SJSA1 (cell line): Measurements from ENCODE around the gene FAR1. TPM values are rescaled to one million over a fixed set of nuclear protein-coding genes. Genes with fewer than 3 reads are reported as not detected.

Experiments
- DNase-seq, 2 experiments: peaks; one replicate each; pipeline ENCODE4 v3.0.0-alpha.2; 2015 to 2020; ENCODE audit warnings: low spot score in 2 of 2, low read depth in 1 of 2
- H3K27ac ChIP-seq: fragments of 250-450 bp; sonication (Bioruptor Pico); 2 replicates; pipeline ENCODE4 v1.5.1; 2020; ENCODE audit warnings: mild to moderate bottlenecking, moderate library complexity
- H3K27me3 ChIP-seq: fragments of 250-450 bp; sonication (Bioruptor Pico); replicated peaks from 2 replicates; pipeline ENCODE4 v1.5.1; 2020; ENCODE audit warnings: mild to moderate bottlenecking, moderate library complexity
- H3K36me3 ChIP-seq: fragments of 250-450 bp; sonication (Bioruptor Pico); 2 replicates; pipeline ENCODE4 v1.5.1; 2020; ENCODE audit warnings: mild to moderate bottlenecking
- H3K4me1 ChIP-seq: fragments of 250-450 bp; sonication (Bioruptor Pico); replicated peaks from 2 replicates; pipeline ENCODE4 v1.6.1; 2021; ENCODE audit warnings: mild to moderate bottlenecking
- H3K4me3 ChIP-seq: fragments of 250-450 bp; sonication (Bioruptor Pico); 2 replicates; pipeline ENCODE4 v1.5.1; 2020; ENCODE audit warnings: mild to moderate bottlenecking
- H3K9me3 ChIP-seq: fragments of 250-450 bp; sonication (Bioruptor Pico); replicated peaks from 2 replicates; pipeline ENCODE4 v1.5.1; 2020; ENCODE audit warnings: mild to moderate bottlenecking
- total RNA-seq: library from RNA; depleted of rRNA; stranded (reverse); fragments of >200 nt; shearing (Covaris generic); gene quantifications from 2 replicates; pipeline ENCODE4 v1.2.3, GENCODE V29; 2014

Gene FAR1
- total RNA-seq, 1 experiment from 2014 or later, result 89.0 TPM

GRCh38 chr11:13661074-13661623, 7.3 kb upstream of the FAR1 start:
- no peak overlapping the region for H3K4me3 ChIP-seq
- no peaks in the 10 kb centered on the region for H3K4me1 ChIP-seq
- no peak for DNase-seq
- H3K36me3 ChIP-seq, result no peaks in the 10 kb centered on the region
- peaks cover 17% of the 10 kb centered on the region; the same call in 1 of the 2 replicates for H3K9me3 ChIP-seq
- no peaks in the 10 kb centered on the region for H3K27me3 ChIP-seq
- H3K27ac ChIP-seq, result no peak overlapping the region

- Histone ChIP-seq H3K4me3 (no peak overlapping the region), H3K27ac (no peak overlapping the region), H3K9me3 (peaks cover 22% of the 10 kb centered on the region), H3K27me3 (no peaks in the 10 kb centered on the region), H3K4me1 (peaks cover 8% of the 10 kb centered on the region), H3K36me3 (peaks cover 1% of the 10 kb centered on the region)
- no peak for DNase-seq
Measured at GRCh38 chr11:13663631-13664071, 4.8 kb upstream of the FAR1 start.

- no peaks in the 10 kb centered on the region for H3K27me3 ChIP-seq
- no peak for DNase-seq
- peaks cover 6% of the 10 kb centered on the region for H3K36me3 ChIP-seq
- H3K4me3 ChIP-seq, result no peak overlapping the region
- H3K4me1 ChIP-seq, result peaks cover 9% of the 10 kb centered on the region
- no peak overlapping the region for H3K27ac ChIP-seq
- H3K9me3 ChIP-seq, result peaks cover 15% of the 10 kb centered on the region
Measured at GRCh38 chr11:13664351-13664750, 4.1 kb upstream of the FAR1 start.

- Histone ChIP-seq H3K27ac (no peak overlapping the region), H3K4me3 (no peak overlapping the region), H3K4me1 (peaks cover 14% of the 10 kb centered on the region), H3K27me3 (no peaks in the 10 kb centered on the region), H3K36me3 (peaks cover 17% of the 10 kb centered on the region), H3K9me3 (peaks cover 6% of the 10 kb centered on the region; the same call in 1 of the 2 replicates)
- no peak for DNase-seq
Measured at GRCh38 chr11:13666708-13667107, 1.8 kb upstream of the FAR1 start.

GRCh38 chr11:13667245-13667644, 1.2 kb upstream of the FAR1 start:
- Histone ChIP-seq H3K9me3 (peaks cover 6% of the 10 kb centered on the region; the same call in 1 of the 2 replicates), H3K27me3 (no peaks in the 10 kb centered on the region), H3K36me3 (peaks cover 19% of the 10 kb centered on the region), H3K27ac (no peak overlapping the region), H3K4me3 (peak overlapping the region; percentile 86; the same call in 1 of the 2 replicates), H3K4me1 (peaks cover 14% of the 10 kb centered on the region)
- DNase-seq, result no peak

- peaks cover 14% of the 10 kb centered on the region for H3K4me1 ChIP-seq
- H3K4me3 ChIP-seq, result peak overlapping the region; percentile 86
- peaks cover 6% of the 10 kb centered on the region; the same call in 1 of the 2 replicates for H3K9me3 ChIP-seq
- H3K27ac ChIP-seq, result peak overlapping the region; percentile 68
- H3K27me3 ChIP-seq, result no peaks in the 10 kb centered on the region
- H3K36me3 ChIP-seq, result peaks cover 21% of the 10 kb centered on the region
- no peak for DNase-seq
Measured at GRCh38 chr11:13667795-13668101, 720 bp upstream of the FAR1 start.

GRCh38 chr11:13668957-13669521, 571 bp downstream of the FAR1 start:
- peak overlapping the region; percentile 52 for H3K27ac ChIP-seq
- no peaks in the 10 kb centered on the region for H3K27me3 ChIP-seq
- peaks cover 14% of the 10 kb centered on the region for H3K4me1 ChIP-seq
- peak; percentile 52 to 62 for DNase-seq
- peaks cover 6% of the 10 kb centered on the region; the same call in 1 of the 2 replicates for H3K9me3 ChIP-seq
- peak overlapping the region; percentile 86 for H3K4me3 ChIP-seq
- H3K36me3 ChIP-seq, result peaks cover 21% of the 10 kb centered on the region

- H3K9me3 ChIP-seq, result peaks cover 6% of the 10 kb centered on the region; the same call in 1 of the 2 replicates
- H3K27me3 ChIP-seq, result no peaks in the 10 kb centered on the region
- peak overlapping the region; percentile 86 for H3K4me3 ChIP-seq
- H3K36me3 ChIP-seq, result peaks cover 27% of the 10 kb centered on the region
- H3K4me1 ChIP-seq, result peaks cover 14% of the 10 kb centered on the region
- no peak for DNase-seq
- no peak overlapping the region for H3K27ac ChIP-seq
Measured at GRCh38 chr11:13669544-13670488, 1.3 kb downstream of the FAR1 start.

GRCh38 chr11:13672576-13673210, 4.2 kb downstream of the FAR1 start:
- peaks cover 27% of the 10 kb centered on the region for H3K36me3 ChIP-seq
- H3K27ac ChIP-seq, result no peak overlapping the region
- peaks cover 10% of the 10 kb centered on the region for H3K4me1 ChIP-seq
- no peak overlapping the region for H3K4me3 ChIP-seq
- H3K27me3 ChIP-seq, result no peaks in the 10 kb centered on the region
- no peak for DNase-seq
- H3K9me3 ChIP-seq, result no peaks in the 10 kb centered on the region; the same call in 1 of the 2 replicates

- Histone ChIP-seq H3K36me3 (peaks cover 21% of the 10 kb centered on the region), H3K4me1 (no peaks in the 10 kb centered on the region; the same call in 1 of the 2 replicates), H3K27ac (no peak overlapping the region), H3K4me3 (no peak overlapping the region), H3K9me3 (no peaks in the 10 kb centered on the region), H3K27me3 (no peaks in the 10 kb centered on the region)
- no peak for DNase-seq
Measured at GRCh38 chr11:13674799-13675509, 6.5 kb downstream of the FAR1 start.

- no peak overlapping the region for H3K27ac ChIP-seq
- no peak overlapping the region for H3K4me3 ChIP-seq
- no peak for DNase-seq
- no peaks in the 10 kb centered on the region for H3K27me3 ChIP-seq
- no peaks in the 10 kb centered on the region for H3K4me1 ChIP-seq
- peaks cover 18% of the 10 kb centered on the region for H3K36me3 ChIP-seq
- H3K9me3 ChIP-seq, result no peaks in the 10 kb centered on the region
Measured at GRCh38 chr11:13676576-13676975, 8.1 kb downstream of the FAR1 start.

GRCh38 chr11:13679768-13680167, 11.3 kb downstream of the FAR1 start:
- Histone ChIP-seq H3K27me3 (no peaks in the 10 kb centered on the region), H3K36me3 (peaks cover 13% of the 10 kb centered on the region), H3K4me3 (no peak overlapping the region), H3K4me1 (no peaks in the 10 kb centered on the region), H3K9me3 (no peaks in the 10 kb centered on the region), H3K27ac (no peak overlapping the region)
- no peak for DNase-seq
